COLO829 (cell line): ENCODE measurements around the gene QSER1.

Source experiments
- DNase-seq: peaks from one replicate; pipeline ENCODE4 v3.0.0; 2012; ENCODE audit warnings: low spot score

The QSER1 gene

DNA sequence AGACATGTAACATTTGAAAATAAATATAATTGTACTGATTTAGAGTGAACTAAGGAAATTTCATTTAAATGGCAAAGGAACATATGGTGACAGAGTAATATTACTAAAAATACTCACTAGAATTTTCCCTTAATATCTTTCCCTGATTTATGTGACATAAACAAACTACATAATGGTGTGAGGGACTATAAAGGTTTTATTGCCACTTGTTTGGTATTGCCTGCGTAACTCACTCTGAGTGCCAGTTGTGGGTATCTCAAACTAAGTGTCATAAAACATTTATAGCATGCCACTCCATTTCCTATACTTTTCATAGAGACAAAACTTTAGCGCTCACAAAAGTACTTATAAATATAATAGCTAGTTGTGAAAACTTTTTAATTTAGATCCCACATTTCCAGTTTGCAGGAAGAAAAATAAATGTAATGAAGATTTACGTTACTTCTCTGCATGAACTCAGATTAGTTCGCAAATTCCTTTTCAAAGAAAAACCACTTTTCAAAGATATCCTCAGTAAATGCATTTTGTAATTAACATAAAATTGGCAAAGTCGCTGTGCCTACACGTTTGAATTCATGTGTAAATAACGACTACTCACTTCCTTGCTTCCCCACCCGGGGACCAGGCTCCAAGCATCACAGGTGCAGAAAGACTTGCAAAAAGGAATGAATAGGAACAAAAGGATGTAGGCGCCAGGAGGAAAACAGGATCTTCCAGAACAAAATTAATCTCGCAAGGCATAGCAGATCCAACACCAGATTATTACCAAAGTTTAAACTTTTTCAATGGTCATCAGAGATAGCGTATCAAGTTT lies 1.6 kb upstream of the QSER1 start:
- no peak for DNase-seq

DNA sequence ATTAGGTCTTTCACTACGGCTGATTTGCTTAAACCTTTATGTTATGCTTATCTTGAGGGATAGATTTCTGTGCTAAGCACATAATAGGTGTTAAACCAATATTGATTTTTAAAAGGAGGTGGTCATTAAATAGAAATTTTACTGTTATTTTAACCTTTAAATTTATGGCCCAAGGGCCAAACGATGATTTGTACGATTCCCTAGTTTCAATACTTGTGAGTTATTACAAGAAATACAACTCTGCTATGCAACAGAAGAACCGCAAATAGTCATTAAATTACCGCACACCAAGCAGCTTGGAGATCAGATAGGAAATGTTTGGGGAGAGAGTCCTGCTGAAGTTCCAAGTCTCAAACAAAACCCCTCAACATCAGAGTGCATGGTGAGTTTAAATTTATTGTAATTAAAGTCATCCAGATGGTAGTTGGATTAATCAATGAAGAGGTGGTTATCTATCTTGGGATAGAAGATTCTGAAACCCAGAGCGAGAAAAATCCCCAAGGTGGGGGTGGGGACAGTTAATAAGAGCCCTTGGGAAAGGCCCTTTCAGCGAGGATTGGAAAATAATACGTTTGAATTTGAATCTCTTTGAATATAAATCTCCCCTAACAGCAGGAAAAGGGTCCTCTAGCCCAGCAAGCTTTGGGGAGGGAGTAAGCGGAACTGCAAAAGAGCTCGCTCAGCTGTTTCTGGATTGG lies 805 bp upstream of the QSER1 start:
- DNase-seq = peak; percentile 8

GRCh38 chr11:32893093-32893342 lies 407 bp downstream of the QSER1 start:
- DNase-seq = no peak

DNA sequence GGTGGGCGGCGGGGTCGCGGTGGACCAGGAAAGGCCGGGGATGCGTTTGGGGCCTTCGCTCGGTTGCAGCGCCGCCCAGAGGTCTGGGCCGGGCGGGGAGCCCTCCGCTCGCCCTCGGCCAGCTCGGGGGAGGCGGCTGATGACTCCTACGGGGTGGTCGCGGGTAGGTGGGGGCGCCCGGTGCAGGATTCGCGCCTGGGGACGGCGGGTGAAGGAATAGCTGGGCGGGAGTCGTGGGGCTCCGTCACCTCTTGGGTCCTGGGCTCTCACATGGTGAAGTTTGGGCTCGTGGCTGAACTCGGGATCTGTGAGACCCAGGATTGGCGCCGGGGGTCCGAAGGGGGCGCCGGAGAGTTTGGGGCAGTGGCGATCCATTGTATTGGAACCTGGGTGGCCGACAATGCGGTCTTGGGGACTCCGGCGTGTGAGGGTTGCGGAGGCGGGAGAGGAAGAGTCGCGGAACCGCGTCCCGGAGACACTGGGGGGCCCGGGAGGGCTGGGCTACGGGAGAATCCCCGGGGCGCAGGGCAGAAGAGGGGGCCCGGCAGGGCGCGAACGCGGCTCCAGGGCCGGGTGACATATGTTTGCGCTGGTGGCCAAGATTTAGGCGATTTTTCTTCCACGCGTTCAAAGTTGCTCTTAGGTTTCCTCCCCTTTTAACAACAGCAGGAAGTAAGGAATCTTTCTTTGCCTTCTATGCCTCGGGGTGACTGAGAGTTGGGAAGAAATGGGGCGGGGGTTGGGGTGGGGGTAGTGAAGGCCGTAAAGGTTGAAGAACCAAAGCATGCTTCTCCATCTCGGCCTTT lies 935 bp downstream of the QSER1 start:
- DNase-seq = peak; percentile 21

GRCh38 chr11:32894149-32894827 lies 1.7 kb downstream of the QSER1 start:
- peak; percentile 21 for DNase-seq

- no peak for DNase-seq
Measured at GRCh38 chr11:32894921-32895320, 2.3 kb downstream of the QSER1 start.

DNA sequence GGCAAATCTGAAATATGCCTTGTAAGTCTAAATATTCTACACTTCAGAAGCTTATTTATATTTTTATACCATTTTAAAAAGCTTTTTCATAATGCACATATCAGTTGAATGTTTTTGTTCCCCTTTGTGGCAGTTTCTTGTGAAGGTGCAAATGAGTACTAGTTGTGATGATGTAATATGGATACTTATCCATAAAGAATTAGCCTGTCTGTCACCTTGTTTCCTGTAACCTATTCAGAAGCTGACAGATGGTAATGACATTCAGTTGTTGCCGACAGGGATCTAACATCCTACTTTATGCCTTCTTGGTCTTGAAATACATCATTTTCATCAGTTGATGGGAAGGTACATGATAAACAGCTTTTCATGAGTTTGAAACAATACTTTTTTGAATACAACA lies 2.9 kb downstream of the QSER1 start:
- no peak for DNase-seq

DNA sequence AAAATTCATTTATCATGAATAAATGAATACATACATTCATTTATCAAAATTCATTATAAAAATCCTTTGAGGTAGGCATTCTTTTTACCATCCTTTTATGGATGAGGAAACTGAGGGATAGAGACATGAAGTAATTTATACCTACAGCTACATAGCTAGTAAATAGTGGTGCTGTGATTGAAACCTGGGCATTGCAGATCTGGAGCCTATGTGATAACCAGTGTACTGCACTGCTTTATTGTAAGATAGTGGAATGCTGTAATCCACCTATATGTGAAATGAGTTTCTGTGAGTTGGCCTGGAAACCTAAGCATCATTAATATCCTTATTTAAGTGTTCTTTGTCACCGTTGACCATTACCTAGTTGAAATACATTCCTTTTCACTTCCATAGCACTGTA lies 4.5 kb downstream of the QSER1 start:
- DNase-seq = no peak

GRCh38 chr11:32899438-32899837 lies 6.8 kb downstream of the QSER1 start:
- no peak for DNase-seq

DNA sequence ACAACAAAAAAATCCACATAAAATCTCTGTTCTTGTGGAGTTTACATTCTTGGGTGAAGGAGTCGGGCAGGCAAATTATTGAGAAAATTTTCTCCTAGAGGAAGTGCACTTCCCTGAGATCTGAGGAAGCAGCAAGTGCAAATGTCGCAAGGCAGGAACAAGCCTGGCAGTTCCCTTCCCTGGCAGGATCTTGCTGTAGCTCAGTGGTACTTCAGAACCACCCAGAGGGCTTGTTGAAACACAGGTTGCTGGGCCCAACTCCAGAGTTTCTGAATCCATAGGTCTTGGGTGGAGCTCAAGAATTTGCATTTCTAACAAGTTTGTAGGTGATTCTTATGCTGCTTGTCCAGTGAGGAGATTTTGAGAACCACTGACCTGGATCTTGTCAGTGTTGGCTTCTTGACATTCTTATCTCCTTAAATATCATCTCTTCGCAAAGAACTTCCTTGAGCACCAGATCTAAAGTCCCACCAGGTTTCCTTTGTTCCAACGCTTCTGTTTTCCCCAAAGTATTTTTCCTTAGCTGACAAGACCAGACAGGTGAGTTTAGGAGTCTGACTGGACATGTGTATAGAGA lies 9.6 kb downstream of the QSER1 start:
- DNase-seq = no peak

DNA sequence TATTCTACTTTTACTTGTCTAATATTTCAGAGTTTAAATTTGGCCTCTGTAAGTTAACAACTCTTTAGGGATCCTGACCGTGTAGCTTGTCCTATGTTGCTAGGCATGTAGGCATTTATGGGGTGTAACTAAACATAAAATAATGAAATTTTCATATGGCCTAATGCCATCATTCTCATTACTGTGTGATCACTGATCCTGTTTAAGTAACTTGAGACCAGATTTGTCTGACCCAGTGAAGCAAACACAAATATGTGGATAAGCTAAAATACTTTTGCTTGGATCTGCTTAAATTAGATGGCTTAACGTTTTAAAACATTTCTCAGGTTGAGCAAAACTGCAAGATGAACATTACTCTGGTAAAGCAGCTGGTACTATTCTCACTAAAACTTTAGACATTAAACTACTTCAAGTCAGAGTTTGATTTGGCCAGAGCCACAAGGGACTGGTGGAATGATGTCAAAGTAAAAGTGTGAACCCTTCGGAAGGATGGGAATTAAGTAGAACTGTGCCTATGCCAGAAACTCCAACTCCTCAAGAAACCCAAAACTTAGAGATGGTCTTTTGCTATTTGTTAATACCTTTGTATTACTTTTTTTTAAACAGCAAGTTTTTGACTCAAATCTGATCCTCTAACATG lies 12.5 kb downstream of the QSER1 start:
- no peak for DNase-seq

DNA sequence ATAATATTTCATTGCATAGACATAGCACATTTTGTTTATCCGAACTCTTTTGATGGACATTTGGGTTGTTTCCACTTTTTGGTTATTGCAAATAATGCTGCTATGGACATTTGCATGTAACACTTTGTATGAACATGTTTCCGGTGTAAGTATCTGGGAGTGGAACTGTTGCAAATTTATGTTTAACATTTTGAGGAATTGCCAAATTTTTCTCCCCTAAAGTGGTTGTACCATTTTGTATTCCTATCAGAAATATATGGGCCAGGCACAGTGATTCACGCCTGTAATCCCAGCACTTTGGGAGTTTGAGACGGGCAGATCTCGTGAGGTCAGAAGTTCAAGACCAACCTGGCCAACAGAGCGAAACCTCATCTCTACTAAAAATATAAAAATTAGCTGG lies 16.0 kb downstream of the QSER1 start:
- DNase-seq = no peak

DNA sequence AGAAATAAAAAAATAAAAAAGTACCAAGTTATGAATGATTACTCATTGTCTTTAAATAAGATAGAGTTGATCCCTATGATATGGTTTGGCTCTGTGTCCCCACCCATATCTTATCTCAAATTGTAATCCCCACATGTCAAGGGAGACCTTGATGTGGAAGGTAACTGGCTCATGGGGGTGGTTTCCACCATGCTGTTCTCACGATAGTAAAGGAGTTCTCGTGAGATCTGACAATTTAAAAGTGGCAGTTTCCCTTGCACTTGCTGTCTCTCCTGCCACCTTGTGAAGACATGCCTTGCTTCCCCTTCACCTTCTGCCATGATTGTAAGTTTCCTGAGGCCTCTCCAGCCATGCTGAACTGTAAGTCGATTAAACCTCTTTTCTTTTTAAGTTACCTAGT lies 18.8 kb downstream of the QSER1 start:
- DNase-seq = no peak

GRCh38 chr11:32913445-32913844 lies 20.8 kb downstream of the QSER1 start:
- DNase-seq = no peak

DNA sequence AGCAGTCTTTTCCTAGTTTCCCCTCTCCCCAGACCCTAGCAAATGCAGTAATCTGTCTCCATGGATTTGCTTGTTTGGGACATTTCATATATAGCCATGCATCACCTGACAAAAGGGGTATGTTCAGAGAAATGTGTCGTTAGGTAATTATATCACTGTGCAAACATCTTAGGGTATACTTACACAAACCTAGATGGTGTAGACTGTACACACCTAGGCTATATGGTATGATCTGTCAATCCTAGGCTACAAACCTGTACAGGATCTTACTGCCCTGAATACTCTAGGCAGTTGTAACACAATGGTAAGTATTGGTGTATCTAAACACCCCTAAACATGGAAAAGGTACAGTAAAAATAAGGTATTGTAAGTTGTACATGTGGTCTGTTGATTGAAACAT lies 23.8 kb downstream of the QSER1 start:
- no peak for DNase-seq

DNA sequence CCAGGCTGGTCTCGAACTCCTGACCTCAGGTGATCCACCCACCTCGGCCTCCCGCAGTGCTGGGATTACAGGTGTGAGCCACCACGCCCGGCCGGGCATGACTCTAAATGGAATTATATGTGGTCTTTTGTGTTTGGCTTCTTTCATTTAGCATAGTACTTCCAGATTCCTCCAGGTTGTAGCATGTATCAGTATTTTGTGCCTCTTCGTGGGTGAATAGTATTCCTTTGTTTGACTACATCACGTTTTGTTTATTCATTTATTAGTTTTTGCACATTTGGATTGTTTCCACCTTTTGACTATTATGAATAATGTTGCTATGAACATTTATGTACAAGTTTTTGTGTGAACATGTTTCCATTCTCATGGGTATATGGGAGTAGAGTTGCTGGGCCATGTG lies 24.4 kb downstream of the QSER1 start:
- DNase-seq = no peak

GRCh38 chr11:32918427-32918826 lies 25.8 kb downstream of the QSER1 start:
- DNase-seq = no peak

- DNase-seq = no peak
Measured at GRCh38 chr11:32919338-32919737, 26.7 kb downstream of the QSER1 start.

DNA sequence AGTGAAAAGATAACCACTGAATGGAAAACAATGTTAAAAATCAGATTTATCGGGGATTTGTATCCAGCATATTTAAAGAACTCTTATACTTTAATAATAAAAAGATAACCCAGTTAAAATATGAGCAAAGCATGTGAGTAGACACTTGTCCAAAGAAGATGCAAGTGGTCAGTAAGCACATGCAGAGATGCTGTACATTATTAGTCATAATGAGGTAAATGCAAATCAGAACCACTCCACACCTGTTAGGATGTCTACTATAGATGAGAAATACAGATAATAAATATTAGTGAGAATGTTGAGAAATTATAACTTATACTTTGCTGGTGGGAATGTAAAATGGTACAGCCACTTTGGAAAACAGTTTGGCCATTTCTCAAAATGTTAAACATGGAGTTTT lies 28.0 kb downstream of the QSER1 start:
- DNase-seq = no peak

DNA sequence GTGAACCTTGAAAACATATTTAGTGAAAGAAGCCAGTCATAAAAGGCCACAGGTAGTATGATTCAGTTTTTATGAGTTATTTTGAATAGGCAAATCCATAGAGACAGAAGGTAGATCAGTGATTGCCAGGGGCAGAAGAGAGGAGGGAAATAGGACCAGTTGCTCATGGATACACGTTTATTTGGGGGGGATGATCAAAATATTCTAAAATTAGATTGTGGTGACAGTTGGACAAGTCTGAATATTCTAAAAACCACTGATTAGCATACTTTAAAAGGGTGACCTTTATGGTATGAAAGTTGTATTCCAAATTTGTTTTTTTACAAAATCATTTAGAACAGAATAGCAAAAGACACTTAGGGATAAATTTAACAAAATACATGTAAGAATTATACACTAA lies 28.6 kb downstream of the QSER1 start:
- DNase-seq = no peak

GRCh38 chr11:32931606-32932005 lies 39.0 kb downstream of the QSER1 start:
- DNase-seq = no peak

GRCh38 chr11:32932196-32932595 lies 39.6 kb downstream of the QSER1 start:
- DNase-seq = no peak
